Stomach (tissue), 4 donors: ENCODE measurements around the gene SIM2.

Experiments
- CTCF ChIP-seq, 7 experiments: fragments of 450-650 bp in 4 of 7; fragments of 200-600 bp in 3 of 7; sonication (generic) in 3 of 7; IDR thresholded peaks; one replicate each; pipeline ENCODE4 v1.5.1; 2016 to 2019; ENCODE audit warnings: antibody characterized with exemption in 7 of 7, control low read depth in 2 of 7, mild to moderate bottlenecking in 1 of 7
- POLR2A ChIP-seq, 4 donors: fragments of 450-650 bp; IDR thresholded peaks; one replicate each; pipeline ENCODE4 v1.6.1; 2016; ENCODE audit warnings: antibody characterized with exemption in 4 of 4, control low read depth in 2 of 4, mild to moderate bottlenecking in 1 of 4, moderate library complexity in 1 of 4
- POLR2AphosphoS5 ChIP-seq, 3 donors: sonication (generic); formaldehyde crosslinking; IDR thresholded peaks; one replicate each; pipeline ENCODE4 v1.6.1; 2016; ENCODE audit warnings: antibody characterized with exemption in 3 of 3

GRCh38 chr21:36753556-36753955, 54.6 kb downstream of the SIM2 start:
- TF ChIP-seq CTCF (IDR thresholded peaks at IDR 0.05) (no peak), POLR2AphosphoS5 (IDR thresholded peaks at IDR 0.05) (no peak), POLR2A (IDR thresholded peaks at IDR 0.05) (no peak)
